GM12878 (cell line): ENCODE data around the gene NDST3. TPM values are rescaled to one million over a fixed set of nuclear protein-coding genes. Genes with fewer than 3 reads are reported as not detected.

Source experiments
- ATAC-seq: fragments of 200-7000 bp; cut with Tn5 transposase; 3 replicates; pipeline ENCODE4 v1.9.1; 2020; ENCODE audit warnings: mild to moderate bottlenecking, moderate library complexity
- BruUV-seq: library from RNA; stranded (reverse); fragments of 400-500 nt; replicated peaks from 2 replicates; lab custom pipeline; 2021; lab: Mats Ljungman, UMichigan
- CTCF ChIA-PET: fragments of 300-600 bp; sonication (Branson Sonifier 250); formaldehyde crosslinking; extraction: SDS; loops from one replicate; lab custom pipeline; 2021; ENCODE audit warnings: inconsistent platforms; lab: Yijun Ruan, JAX
- POLR2A ChIA-PET: fragments of 350-600 bp; formaldehyde crosslinking; extraction: SDS; loops from one replicate; lab custom pipeline; 2021; ENCODE audit warnings: inconsistent platforms; lab: Charles Lee
- RAD21 ChIA-PET: fragments of 300-600 bp; sonication (Branson Sonifier 250); formaldehyde crosslinking; loops from one replicate; lab custom pipeline; 2023; ENCODE audit warnings: antibody characterized with exemption; ENCODE audit not compliant: unreplicated experiment; lab: Charles Lee
- SMC1A ChIA-PET: fragments of 300-600 bp; sonication (Branson Sonifier 250); formaldehyde crosslinking; loops from one replicate; lab custom pipeline; 2023; ENCODE audit not compliant: unreplicated experiment, uncharacterized antibody; lab: Charles Lee
- DNase-seq: peaks from one replicate; pipeline ENCODE4 v3.0.0-alpha.2; 2011; ENCODE audit warnings: low read depth, low spot score
- FAIRE-seq: peaks from 3 replicates; lab custom pipeline; 2011; peaks lifted over from hg19 to GRCh38; lab: Jason Lieb, UNC
- H2AFZ ChIP-seq: 2 replicates; pipeline ENCODE4 v1.6.0; 2011; ENCODE audit warnings: low read depth, low read length, control low read depth; ENCODE audit not compliant: control insufficient read depth
- H3K27ac ChIP-seq: 2 replicates; pipeline ENCODE4 v1.5.1; 2011; ENCODE audit warnings: control low read depth; ENCODE audit not compliant: control insufficient read depth, insufficient read depth
- H3K27me3 ChIP-seq, 2 experiments: replicated peaks in 1 of 2; 2 replicates each; pipeline versions ENCODE4 v1.6.0 to v1.6.1; 2011; ENCODE audit warnings: low read length in 1 of 2; ENCODE audit not compliant: control insufficient read depth in 2 of 2, insufficient read depth in 2 of 2
- H3K36me3 ChIP-seq, 2 experiments: 2 replicates each; pipeline ENCODE4 v1.5.1; 2011; ENCODE audit warnings: low read length in 1 of 2; ENCODE audit not compliant: control insufficient read depth in 2 of 2, insufficient read depth in 2 of 2
- H3K4me1 ChIP-seq: 2 replicates; pipeline ENCODE4 v1.6.1; 2011; ENCODE audit warnings: mild to moderate bottlenecking, low read length, moderate library complexity, mixed read lengths; ENCODE audit not compliant: control insufficient read depth, insufficient read depth
- H3K4me2 ChIP-seq: 2 replicates; pipeline ENCODE4 v1.6.0; 2011; ENCODE audit warnings: control low read depth; ENCODE audit not compliant: control insufficient read depth, insufficient read depth
- H3K4me3 ChIP-seq: fragments of 200-600 bp; sonication (generic); 2 replicates; pipeline ENCODE4 v1.5.1; 2016
- H3K79me2 ChIP-seq: 2 replicates; pipeline ENCODE4 v1.6.0; 2011; ENCODE audit warnings: low read length; ENCODE audit not compliant: control insufficient read depth, insufficient read depth
- H3K9ac ChIP-seq: 2 replicates; pipeline ENCODE4 v1.8.0; 2011; ENCODE audit warnings: low read length, control low read depth, mixed read lengths; ENCODE audit not compliant: control insufficient read depth, insufficient read depth
- H3K9me3 ChIP-seq: replicated peaks from 3 replicates; pipeline ENCODE4 v1.5.1; 2011; ENCODE audit warnings: mild to moderate bottlenecking, low read length; ENCODE audit not compliant: control insufficient read depth, insufficient read depth
- H4K20me1 ChIP-seq: 2 replicates; pipeline ENCODE4 v1.6.0; 2011; ENCODE audit not compliant: control insufficient read depth, insufficient read depth
- GATAD2B ChIP-seq: fragments of 450-650 bp; conservative IDR thresholded peaks from 2 replicates; pipeline ENCODE4 v1.6.1; 2017; ENCODE audit warnings: low read depth, mild to moderate bottlenecking, moderate library complexity
- KLF5 ChIP-seq: fragments of 450-650 bp; IDR thresholded peaks from 2 replicates; pipeline ENCODE4 v1.6.1; 2014; ENCODE audit warnings: mild to moderate bottlenecking; ENCODE audit not compliant: partially characterized antibody
- NFXL1 ChIP-seq: fragments of 450-650 bp; IDR thresholded peaks from 2 replicates; pipeline ENCODE4 v1.6.1; 2017; ENCODE audit warnings: antibody characterized with exemption, mild to moderate bottlenecking, borderline replicate concordance
- PAX5 ChIP-seq: IDR thresholded peaks from 2 replicates; pipeline ENCODE4 v1.6.1; 2011; ENCODE audit warnings: low read depth, low read length, borderline replicate concordance
- SPI1 ChIP-seq: IDR thresholded peaks from 2 replicates; pipeline ENCODE4 v1.6.1; 2011; ENCODE audit warnings: low read depth, mild to moderate bottlenecking, low read length, moderate library complexity, borderline replicate concordance; ENCODE audit not compliant: insufficient read depth
- WGBS: methylation state at CpG from one replicate; pipeline ENCODE4 v1.1.6; 2016; ENCODE audit warnings: low lambda C conversion rate; ENCODE audit not compliant: insufficient replicate concordance, insufficient coverage; ENCODE audit errors: missing lambda C conversion rate; 5-methylcytosine and 5-hydroxymethylcytosine counted together
- in situ Hi-C: fragments of 300-500 bp; cut with MboI; formaldehyde crosslinking; loops from 9 replicates; pipeline ENCODE4 v1.14.3; 2018; ENCODE audit warnings: mixed read lengths
- intact Hi-C: fragments of 100-400 bp; cut with micrococcal nuclease; formaldehyde crosslinking; loops from one replicate; pipeline ENCODE4 v1.14.2; 2022; ENCODE audit not compliant: unreplicated experiment
- polyA plus RNA-seq, 11 experiments: library from polyadenylated mRNA; depleted of rRNA in 4 of 11; unstranded in 6 of 11; stranded (reverse) in 5 of 11; fragments of >200 nt; fragmentation: Nextera tagmentation in 4 of 11; fragmentation: Illumina TruSeq in 1 of 11; extraction: Ambion mirVana in 4 of 11; extraction: Trizol in 1 of 11; gene quantifications; 1 replicate in 1 of 11; 2 replicates in 10 of 11; pipeline versions ENCODE4 v1.2.1 to v1.2.3, GENCODE V29; 2011 to 2016; ENCODE audit warnings: inconsistent platforms in 2 of 11, missing spikeins in 2 of 11, low read depth in 1 of 11
- total RNA-seq, 4 experiments: library from RNA; depleted of rRNA in 3 of 4; stranded (reverse); fragments of >200 nt in 3 of 4; fragmentation: Illumina TruSeq in 1 of 4; extraction: Trizol in 1 of 4; gene quantifications; 2 replicates each; pipeline versions ENCODE4 v1.2.1 to v1.2.3, GENCODE V29; 2013 to 2021
- TF ChIP-seq, protein P1 (sequence below): fragments of 450-650 bp; IDR thresholded peaks from 2 replicates; pipeline ENCODE4 v1.6.1; 2018; ENCODE audit warnings: borderline replicate concordance, mild to moderate bottlenecking; ENCODE audit not compliant: partially characterized antibody
- TF ChIP-seq, protein P2 (sequence below): fragments of 450-650 bp; formaldehyde crosslinking; IDR thresholded peaks from 2 replicates; pipeline ENCODE4 v1.4.0; 2020; ENCODE audit warnings: mild to moderate bottlenecking, moderate library complexity
- TF ChIP-seq, protein P3 (sequence below): fragments of 450-650 bp; IDR thresholded peaks from 2 replicates; pipeline ENCODE4 v1.6.1; 2018; ENCODE audit warnings: mild to moderate bottlenecking, low read depth, moderate library complexity; ENCODE audit not compliant: partially characterized antibody

NDST3 gene
- total and polyA plus RNA-seq, 10 of the 15 experiments (the other 5 are each of a cell fraction or from before 2014, with no cell fraction given): 0.03 TPM; not detected in 8

- TF ChIP-seq, protein P1, sequence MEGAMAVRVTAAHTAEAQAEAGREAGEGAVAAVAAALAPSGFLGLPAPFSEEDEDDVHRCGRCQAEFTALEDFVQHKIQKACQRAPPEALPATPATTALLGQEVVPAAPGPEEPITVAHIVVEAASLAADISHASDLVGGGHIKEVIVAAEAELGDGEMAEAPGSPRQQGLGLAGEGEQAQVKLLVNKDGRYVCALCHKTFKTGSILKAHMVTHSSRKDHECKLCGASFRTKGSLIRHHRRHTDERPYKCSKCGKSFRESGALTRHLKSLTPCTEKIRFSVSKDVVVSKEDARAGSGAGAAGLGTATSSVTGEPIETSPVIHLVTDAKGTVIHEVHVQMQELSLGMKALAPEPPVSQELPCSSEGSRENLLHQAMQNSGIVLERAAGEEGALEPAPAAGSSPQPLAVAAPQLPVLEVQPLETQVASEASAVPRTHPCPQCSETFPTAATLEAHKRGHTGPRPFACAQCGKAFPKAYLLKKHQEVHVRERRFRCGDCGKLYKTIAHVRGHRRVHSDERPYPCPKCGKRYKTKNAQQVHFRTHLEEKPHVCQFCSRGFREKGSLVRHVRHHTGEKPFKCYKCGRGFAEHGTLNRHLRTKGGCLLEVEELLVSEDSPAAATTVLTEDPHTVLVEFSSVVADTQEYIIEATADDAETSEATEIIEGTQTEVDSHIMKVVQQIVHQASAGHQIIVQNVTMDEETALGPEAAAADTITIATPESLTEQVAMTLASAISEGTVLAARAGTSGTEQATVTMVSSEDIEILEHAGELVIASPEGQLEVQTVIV: no peak
- no peak for TF ChIP-seq PAX5
Observed at GRCh38 chr4:118225511-118225910, 191.2 kb downstream of the NDST3 start (continued).

DNA sequence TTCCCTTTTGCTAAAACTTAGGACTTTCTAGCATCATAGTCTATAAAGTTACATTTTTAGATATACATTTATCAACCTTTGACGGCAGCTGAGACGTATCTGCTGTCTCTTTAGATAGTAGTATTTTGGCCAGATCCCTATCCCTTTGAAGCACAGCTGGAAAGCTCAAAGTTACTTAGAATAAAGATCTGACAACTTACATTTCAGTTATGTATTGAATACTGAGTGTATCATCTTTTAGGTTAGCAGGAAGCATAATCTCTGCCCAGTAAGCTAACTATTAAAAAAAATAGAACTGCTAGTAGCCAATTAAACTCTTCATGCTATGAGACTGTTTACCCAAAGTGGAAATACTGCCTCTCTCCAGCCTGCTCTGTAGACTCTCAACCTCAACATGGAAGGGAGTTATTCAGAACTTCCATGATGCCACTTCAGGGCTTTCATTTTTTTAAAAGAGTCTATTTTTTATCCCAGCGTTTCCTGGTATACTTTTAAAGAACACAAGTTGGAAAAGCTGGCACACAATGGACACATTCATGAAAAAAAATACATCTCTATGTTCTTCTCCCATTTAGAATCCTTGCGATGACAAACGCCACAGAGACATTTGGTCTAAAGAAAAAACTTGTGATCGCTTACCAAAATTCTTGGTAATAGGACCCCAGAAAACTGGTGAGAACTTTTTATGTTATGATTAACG is 192.2 kb downstream of the NDST3 start:
- H3K4me2 ChIP-seq: no peak overlapping the region
- FAIRE-seq (no peak), ATAC-seq (no peak), DNase-seq (no peak)
- H3K36me3 ChIP-seq: no peaks in the 10 kb centered on the region
- H3K27ac ChIP-seq: no peak overlapping the region
- no peak overlapping the region for H3K4me3 ChIP-seq
- WGBS: 65% methylated on average over 7 of the region's 7 CpGs
- BruUV-seq: no TSS peak
- H3K9ac ChIP-seq: no peak overlapping the region
- no peaks in the 10 kb centered on the region for H3K9me3 ChIP-seq
- RAD21 ChIA-PET: no interaction called here
- POLR2A ChIA-PET: no interaction called here
- H3K27me3 ChIP-seq: no peaks in the 10 kb centered on the region
- in situ Hi-C loops (loop anchor here (10.0 kb wide), 1 partner anchor 152 kb away; no protein-coding TSS in a partner anchor), intact Hi-C loops (no loop called here)
- CTCF ChIA-PET: interaction anchor here (1.6 kb wide), 1 partner anchor 26 kb away, joined by 4 read pairs; no protein-coding TSS in a partner anchor
- H3K79me2 ChIP-seq: no peaks in the 10 kb centered on the region
- H3K4me1 ChIP-seq: no peaks in the 10 kb centered on the region
- SMC1A ChIA-PET: interaction anchor here (2.3 kb wide), 1 partner anchor 44 kb away, joined by 5 read pairs; no protein-coding TSS in a partner anchor
- H2AFZ ChIP-seq: no peak overlapping the region
- no peaks in the 10 kb centered on the region for H4K20me1 ChIP-seq
- TF ChIP-seq, protein P2, sequence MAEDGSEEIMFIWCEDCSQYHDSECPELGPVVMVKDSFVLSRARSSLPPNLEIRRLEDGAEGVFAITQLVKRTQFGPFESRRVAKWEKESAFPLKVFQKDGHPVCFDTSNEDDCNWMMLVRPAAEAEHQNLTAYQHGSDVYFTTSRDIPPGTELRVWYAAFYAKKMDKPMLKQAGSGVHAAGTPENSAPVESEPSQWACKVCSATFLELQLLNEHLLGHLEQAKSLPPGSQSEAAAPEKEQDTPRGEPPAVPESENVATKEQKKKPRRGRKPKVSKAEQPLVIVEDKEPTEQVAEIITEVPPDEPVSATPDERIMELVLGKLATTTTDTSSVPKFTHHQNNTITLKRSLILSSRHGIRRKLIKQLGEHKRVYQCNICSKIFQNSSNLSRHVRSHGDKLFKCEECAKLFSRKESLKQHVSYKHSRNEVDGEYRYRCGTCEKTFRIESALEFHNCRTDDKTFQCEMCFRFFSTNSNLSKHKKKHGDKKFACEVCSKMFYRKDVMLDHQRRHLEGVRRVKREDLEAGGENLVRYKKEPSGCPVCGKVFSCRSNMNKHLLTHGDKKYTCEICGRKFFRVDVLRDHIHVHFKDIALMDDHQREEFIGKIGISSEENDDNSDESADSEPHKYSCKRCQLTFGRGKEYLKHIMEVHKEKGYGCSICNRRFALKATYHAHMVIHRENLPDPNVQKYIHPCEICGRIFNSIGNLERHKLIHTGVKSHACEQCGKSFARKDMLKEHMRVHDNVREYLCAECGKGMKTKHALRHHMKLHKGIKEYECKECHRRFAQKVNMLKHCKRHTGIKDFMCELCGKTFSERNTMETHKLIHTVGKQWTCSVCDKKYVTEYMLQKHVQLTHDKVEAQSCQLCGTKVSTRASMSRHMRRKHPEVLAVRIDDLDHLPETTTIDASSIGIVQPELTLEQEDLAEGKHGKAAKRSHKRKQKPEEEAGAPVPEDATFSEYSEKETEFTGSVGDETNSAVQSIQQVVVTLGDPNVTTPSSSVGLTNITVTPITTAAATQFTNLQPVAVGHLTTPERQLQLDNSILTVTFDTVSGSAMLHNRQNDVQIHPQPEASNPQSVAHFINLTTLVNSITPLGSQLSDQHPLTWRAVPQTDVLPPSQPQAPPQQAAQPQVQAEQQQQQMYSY: no peak
- no peak for TF ChIP-seq GATAD2B
- TF ChIP-seq SPI1: no peak
- TF ChIP-seq KLF5: no peak
- TF ChIP-seq, protein P3, sequence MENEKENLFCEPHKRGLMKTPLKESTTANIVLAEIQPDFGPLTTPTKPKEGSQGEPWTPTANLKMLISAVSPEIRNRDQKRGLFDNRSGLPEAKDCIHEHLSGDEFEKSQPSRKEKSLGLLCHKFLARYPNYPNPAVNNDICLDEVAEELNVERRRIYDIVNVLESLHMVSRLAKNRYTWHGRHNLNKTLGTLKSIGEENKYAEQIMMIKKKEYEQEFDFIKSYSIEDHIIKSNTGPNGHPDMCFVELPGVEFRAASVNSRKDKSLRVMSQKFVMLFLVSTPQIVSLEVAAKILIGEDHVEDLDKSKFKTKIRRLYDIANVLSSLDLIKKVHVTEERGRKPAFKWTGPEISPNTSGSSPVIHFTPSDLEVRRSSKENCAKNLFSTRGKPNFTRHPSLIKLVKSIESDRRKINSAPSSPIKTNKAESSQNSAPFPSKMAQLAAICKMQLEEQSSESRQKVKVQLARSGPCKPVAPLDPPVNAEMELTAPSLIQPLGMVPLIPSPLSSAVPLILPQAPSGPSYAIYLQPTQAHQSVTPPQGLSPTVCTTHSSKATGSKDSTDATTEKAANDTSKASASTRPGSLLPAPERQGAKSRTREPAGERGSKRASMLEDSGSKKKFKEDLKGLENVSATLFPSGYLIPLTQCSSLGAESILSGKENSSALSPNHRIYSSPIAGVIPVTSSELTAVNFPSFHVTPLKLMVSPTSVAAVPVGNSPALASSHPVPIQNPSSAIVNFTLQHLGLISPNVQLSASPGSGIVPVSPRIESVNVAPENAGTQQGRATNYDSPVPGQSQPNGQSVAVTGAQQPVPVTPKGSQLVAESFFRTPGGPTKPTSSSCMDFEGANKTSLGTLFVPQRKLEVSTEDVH: no peak
- no peak for TF ChIP-seq NFXL1
